Measurements from ENCODE around the gene MBTPS1. TPM values are rescaled to one million over a fixed set of nuclear protein-coding genes. Genes with fewer than 3 reads are reported as not detected.

Gene MBTPS1
- polyA plus RNA-seq, 1 donor from 2014 or later, result 66.9 TPM

- Histone ChIP-seq H4K20me1 (ENCODE audit: insufficient read depth) (no peaks in the 10 kb centered on the region), H3K27me3 (ENCODE audit: insufficient read depth, low read depth, low read length) (no peaks in the 10 kb centered on the region), H2AFZ (ENCODE audit: low read depth, low read length) (no peak overlapping the region), H3K9ac (ENCODE audit: low read length) (no peak overlapping the region), H3K9me3 (ENCODE audit: low read length) (no peaks in the 10 kb centered on the region), H3K27ac (ENCODE audit: low read length) (no peak overlapping the region), H3K9me2 (ENCODE audit: insufficient read depth, low read length) (no peaks in the 10 kb centered on the region), H3F3A (ENCODE audit: insufficient read depth, low read length, poor library complexity, severe bottlenecking) (no peaks in the 10 kb centered on the region), H3K4me2 (ENCODE audit: low read length) (no peak overlapping the region), H3K79me2 (replicated peaks; ENCODE audit: insufficient read depth, low read length) (no peaks in the 10 kb centered on the region), H3K4me3 (ENCODE audit: low read length) (no peak overlapping the region), H3K36me3 (ENCODE audit: insufficient read depth, low read length) (no peaks in the 10 kb centered on the region)
- TF ChIP-seq RAD21 (conservative IDR thresholded peaks at IDR 0.05) (no peak), MXI1 (conservative IDR thresholded peaks at IDR 0.05; ENCODE audit: poor library complexity, severe bottlenecking) (no peak)
These were observed 82.2 kb downstream of the MBTPS1 start for GRCh38 chr16:84034516-84034915.

- Histone ChIP-seq H3K4me3 (ENCODE audit: low read length) (no peak overlapping the region), H4K20me1 (ENCODE audit: insufficient read depth) (no peaks in the 10 kb centered on the region), H3K27ac (ENCODE audit: low read length) (no peak overlapping the region), H3K9ac (ENCODE audit: low read length) (no peak overlapping the region), H3F3A (ENCODE audit: insufficient read depth, low read length, poor library complexity, severe bottlenecking) (no peaks in the 10 kb centered on the region), H3K9me2 (ENCODE audit: insufficient read depth, low read length) (no peaks in the 10 kb centered on the region), H3K36me3 (ENCODE audit: insufficient read depth, low read length) (no peaks in the 10 kb centered on the region), H2AFZ (ENCODE audit: low read depth, low read length) (no peak overlapping the region), H3K27me3 (ENCODE audit: insufficient read depth, low read depth, low read length) (no peaks in the 10 kb centered on the region), H3K4me2 (ENCODE audit: low read length) (no peak overlapping the region), H3K79me2 (replicated peaks; ENCODE audit: insufficient read depth, low read length) (no peaks in the 10 kb centered on the region), H3K9me3 (ENCODE audit: low read length) (no peaks in the 10 kb centered on the region)
- TF ChIP-seq RAD21 (conservative IDR thresholded peaks at IDR 0.05) (no peak), MXI1 (conservative IDR thresholded peaks at IDR 0.05; ENCODE audit: poor library complexity, severe bottlenecking) (no peak), TAF1 (IDR thresholded peaks at IDR 0.05; ENCODE audit: low read depth) (no peak), EZH2 (IDR thresholded peaks at IDR 0.05; ENCODE audit: borderline replicate concordance, insufficient read depth, low read length, poor library complexity, severe bottlenecking) (no peak), SMC3 (conservative IDR thresholded peaks at IDR 0.05; ENCODE audit: poor library complexity) (no peak), REST (IDR thresholded peaks at IDR 0.05; ENCODE audit: borderline replicate concordance) (no peak), CTCF (IDR thresholded peaks at IDR 0.05; ENCODE audit: poor library complexity, severe bottlenecking) (no peak), POLR2AphosphoS5 (IDR thresholded peaks at IDR 0.05) (no peak), EP300 (conservative IDR thresholded peaks at IDR 0.05; ENCODE audit: poor library complexity, severe bottlenecking) (no peak)
These were observed 83.2 kb downstream of the MBTPS1 start for GRCh38 chr16:84033251-84034195.

Measured in neural cell (in vitro differentiated cells).